Measurements from ENCODE around the gene STXBP2.

STXBP2 gene

GRCh38 chr19:7679771-7680605 lies 43.1 kb downstream of the STXBP2 start:
- DNase-seq (ENCODE audit: low read depth in 2 of 2): no peak

DNA sequence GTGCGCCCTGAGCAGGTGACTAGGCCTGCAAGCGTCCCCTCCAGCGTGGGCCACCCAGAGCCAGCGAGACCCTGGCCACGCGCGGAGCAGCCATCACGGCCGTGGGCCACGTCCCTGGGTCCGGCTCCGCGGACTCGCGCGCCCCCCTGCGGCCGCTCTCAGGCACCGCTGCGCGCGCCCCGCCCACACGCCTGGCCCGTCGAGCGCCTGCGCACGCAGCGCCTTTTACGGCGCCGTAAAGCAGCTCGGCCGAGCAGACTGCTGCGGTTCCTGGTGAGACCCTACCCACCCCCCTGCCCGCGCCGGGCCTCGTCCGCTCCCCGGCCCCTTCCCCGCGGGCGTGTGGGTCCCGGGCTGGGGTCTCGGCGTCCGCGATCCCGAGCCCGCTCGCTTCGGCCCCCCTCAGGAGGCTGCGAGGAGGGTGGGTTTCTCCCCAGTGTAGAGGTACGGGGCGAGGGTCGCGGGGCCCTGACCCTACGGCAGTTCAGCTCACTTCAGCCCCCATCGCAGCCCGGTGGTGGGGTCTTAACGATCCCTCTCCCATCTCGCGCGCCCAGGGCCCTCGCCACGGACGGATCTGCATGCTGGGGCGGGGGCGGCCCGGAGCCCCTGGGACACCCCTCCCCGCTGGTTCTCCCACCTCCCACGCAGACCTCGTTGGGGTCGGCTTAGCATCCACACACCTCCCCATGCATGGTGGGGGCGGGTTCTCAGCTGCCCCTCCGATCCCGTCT lies 43.9 kb downstream of the STXBP2 start, which contains the start of gene TRAPPC5:
TRAPPC5 (plus strand) TSS at position 228 of the 734 bp plus-strand sequence. CDS start 1,421 bp downstream, outside the sequence.
- peak; percentile 79 to 85 for DNase-seq (ENCODE audit: low read depth in 2 of 2)

DNA sequence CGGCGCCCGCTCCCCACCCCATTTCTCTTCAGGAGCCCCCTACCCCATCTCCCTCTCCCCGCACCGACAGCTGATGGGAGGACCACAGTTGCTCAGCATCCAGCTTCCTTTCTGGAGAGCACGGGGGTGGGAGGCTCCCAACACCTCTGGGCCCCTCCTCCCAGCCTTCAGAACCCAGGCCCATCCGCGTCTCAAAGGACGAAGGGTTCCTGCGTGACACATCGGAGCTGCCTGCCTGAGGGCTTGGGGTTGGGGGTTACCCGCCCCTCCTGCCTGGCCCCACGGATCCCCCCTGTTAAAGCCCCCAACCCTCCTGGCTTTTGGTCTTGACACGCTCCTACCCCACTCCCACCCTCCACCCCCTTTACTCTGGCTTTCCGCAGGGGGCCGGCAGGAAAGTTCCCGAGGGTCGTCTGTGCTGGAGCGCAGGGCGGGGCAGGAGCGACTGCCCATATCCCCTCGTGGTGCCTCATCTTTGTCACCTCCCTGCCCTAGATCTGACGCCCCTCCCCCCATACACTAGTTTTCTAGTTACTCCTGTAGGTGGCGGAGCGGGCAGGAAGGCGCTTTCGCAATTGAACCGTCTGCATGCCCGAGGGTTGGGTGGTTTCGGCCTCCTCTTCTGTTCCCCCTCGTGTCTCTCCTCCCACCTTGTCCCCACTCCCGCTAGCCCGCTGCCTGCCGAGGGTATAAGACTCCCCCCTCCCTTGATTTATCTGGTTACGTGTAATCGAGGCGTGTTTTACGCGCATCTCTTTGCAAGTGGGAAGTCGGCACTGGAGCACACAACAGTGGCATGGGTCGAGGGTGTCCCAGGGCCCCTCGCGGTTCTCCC lies 44.6 kb downstream of the STXBP2 start:
- DNase-seq (ENCODE audit: low read depth in 2 of 2): peak; percentile 82 to 87

DNA sequence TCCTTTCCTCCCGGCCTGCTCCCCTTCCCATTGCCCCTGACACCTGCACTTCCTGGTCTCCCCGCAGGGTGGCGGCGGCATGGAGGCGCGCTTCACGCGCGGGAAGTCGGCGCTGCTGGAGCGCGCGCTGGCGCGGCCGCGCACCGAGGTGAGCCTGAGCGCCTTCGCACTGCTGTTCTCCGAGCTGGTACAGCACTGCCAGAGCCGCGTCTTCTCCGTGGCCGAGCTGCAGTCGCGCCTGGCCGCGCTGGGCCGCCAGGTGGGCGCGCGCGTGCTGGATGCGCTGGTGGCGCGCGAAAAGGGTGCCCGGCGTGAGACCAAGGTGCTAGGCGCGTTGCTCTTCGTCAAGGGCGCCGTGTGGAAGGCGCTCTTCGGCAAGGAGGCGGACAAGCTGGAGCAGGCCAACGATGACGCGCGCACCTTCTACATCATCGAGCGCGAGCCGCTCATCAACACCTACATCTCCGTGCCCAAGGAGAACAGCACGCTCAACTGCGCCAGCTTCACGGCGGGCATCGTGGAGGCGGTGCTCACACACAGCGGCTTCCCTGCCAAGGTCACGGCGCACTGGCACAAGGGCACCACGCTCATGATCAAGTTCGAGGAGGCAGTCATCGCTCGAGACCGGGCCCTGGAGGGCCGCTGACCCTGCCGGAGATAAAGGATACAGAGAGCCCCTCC lies 45.4 kb downstream of the STXBP2 start:
- no peak for DNase-seq (ENCODE audit: low read depth in 2 of 2)

DNA sequence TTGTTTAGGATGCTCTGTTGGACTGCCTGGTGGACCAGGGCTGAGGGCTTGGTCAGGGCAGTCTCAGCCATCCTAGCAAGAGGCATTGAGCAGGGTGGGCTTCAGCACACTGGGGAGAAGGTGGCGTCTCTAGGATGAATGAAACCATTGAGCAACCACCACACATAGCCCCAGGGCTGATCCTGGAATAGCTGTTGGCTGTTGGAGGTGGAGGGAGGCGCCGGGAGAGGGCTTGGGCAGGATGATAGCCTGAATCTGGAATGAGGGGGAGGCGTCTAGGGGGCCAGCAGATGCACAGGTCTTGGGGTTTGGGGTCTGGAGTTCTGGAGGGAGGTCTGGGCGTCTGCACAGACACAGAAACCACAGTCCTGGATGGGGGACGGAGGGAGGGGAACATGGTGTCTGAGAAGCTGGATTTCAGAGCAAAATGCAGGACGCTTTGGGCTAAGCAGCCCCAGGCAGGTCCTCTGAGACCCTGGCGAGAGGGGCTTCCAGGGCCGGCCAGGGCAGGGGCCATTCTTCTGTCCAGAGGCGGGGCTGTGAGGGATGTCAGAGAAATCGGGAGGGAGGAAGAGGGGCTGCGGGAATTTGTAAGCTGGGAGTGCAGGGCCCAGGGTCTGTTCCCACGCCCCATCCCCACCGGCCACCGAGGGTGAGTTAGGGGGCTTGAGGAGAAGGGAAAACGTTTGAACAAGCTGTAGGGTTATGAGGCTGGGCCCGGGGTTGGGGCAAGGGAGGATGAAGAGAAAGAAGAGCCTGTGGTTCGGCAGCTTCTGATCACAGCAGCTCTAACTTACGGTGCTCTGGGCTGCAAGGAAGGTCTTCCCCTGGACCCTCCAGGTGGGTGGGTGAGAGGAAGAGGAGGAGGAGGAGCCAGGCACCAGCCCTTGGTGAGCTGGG lies 48.9 kb downstream of the STXBP2 start:
- DNase-seq (ENCODE audit: low read depth in 2 of 2): no peak

GRCh38 chr19:7687177-7687576 lies 50.3 kb downstream of the STXBP2 start:
- DNase-seq (ENCODE audit: low read depth in 2 of 2): no peak

DNA sequence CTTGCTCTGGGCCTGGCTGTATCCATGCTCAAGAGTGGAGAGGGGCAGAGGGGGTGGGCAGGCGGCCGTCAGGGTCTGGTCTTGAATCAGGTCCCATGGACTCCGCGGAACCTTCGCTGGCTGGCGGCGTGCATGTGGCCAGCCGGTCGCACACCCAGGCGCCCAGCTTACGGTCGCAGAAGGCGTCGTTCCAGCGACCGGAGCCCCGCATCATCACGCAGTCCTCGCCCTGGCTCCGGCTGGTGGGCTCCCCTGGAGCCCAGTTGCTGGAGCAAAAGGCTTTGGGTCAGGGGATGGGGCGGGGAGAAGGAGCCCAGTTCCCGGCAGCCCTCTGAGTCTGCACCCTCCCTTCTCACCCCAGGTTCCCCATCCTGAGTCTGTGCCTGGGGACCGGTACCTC lies 52.3 kb downstream of the STXBP2 start:
- DNase-seq (ENCODE audit: low read depth in 2 of 2): no peak

GRCh38 chr19:7690779-7691258 lies 53.9 kb downstream of the STXBP2 start:
- DNase-seq (ENCODE audit: low read depth in 2 of 2): no peak

- DNase-seq (ENCODE audit: low read depth in 2 of 2): no peak
These were observed 54.6 kb downstream of the STXBP2 start for GRCh38 chr19:7691497-7691896.

DNA sequence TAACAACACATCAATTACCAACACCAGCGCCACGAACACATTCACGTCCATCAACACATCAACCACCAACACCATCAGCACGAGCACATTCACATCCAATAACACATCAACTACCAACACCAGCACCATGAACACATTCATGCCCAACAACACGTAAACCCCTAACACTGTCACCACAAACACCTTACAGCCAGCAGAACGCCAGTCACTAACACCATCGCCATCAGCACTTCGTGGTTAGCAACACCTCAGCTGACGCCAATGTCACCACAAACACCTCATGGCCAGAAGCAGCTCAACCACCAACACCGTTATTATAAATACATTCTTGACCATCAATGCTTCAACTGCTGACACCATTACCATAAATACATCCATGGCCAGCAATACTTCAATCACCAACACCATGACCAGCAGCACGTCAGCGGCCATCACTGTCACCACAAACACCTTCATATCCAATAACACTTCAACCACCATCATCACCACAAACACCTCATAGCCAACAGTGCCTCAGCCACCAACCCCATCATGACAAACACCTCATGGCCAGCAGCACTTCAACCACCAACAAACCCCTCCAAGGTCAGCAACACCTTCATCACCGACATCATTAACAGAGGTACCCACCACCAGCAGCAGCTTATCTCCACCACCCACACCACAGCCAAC lies 55.6 kb downstream of the STXBP2 start:
- DNase-seq (ENCODE audit: low read depth in 2 of 2): no peak

DNA sequence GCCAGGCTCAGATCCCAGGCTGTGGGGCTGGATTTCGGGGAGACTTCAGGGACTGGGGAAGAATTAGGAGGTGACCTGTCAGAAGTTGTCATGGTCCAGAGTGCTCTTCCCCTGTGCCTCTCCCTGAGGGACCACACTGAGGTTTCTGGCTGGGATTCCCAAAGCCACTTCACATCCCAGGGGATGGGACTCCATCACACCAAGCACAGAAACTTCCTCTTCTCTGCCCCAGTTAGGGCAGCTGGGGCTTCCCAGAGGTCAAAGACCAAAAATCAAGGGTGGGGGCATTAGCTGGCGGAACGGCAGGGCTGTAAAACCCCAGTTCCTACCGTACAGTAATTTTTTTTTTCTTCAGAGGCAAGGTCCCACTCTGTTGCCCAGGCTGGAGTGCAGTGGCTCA lies 57.6 kb downstream of the STXBP2 start:
- no peak for DNase-seq (ENCODE audit: low read depth in 2 of 2)

Measured in stimulated activated CD4-positive, alpha-beta T cell treated with anti-CD3 and anti-CD28 coated beads, Interleukin-4, amount 100 ng/mL, for 48 hours (primary cell).